ENCODE results near the gene NAXE.

DNA sequence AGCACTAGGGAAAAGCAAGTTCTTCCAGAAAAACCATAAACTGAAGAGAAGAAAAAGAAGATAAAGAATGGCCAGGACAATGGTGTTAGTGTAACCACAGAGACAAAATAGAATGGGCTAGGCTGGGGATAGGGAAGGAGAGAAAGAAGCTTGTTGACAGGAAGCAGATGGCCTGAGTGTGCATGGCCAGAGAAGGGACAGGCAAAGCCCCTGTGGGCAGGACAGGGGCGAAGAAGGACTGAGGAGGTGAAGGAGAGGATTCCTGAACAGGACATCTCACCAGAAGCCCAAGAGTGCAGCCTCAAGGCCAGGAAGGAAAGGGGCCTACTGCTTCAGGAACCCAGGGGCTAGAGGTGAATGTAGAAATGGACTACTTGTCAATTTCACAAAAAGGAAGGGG, 48.5 kb upstream of the NAXE start:
- TF ChIP-seq POLR2A (IDR thresholded peaks at IDR 0.05) (no peak), EP300 (IDR thresholded peaks at IDR 0.05) (no peak)
- TF ChIP-seq, protein P1, sequence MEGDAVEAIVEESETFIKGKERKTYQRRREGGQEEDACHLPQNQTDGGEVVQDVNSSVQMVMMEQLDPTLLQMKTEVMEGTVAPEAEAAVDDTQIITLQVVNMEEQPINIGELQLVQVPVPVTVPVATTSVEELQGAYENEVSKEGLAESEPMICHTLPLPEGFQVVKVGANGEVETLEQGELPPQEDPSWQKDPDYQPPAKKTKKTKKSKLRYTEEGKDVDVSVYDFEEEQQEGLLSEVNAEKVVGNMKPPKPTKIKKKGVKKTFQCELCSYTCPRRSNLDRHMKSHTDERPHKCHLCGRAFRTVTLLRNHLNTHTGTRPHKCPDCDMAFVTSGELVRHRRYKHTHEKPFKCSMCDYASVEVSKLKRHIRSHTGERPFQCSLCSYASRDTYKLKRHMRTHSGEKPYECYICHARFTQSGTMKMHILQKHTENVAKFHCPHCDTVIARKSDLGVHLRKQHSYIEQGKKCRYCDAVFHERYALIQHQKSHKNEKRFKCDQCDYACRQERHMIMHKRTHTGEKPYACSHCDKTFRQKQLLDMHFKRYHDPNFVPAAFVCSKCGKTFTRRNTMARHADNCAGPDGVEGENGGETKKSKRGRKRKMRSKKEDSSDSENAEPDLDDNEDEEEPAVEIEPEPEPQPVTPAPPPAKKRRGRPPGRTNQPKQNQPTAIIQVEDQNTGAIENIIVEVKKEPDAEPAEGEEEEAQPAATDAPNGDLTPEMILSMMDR (IDR thresholded peaks at IDR 0.05), result no peak
